Nucleus accumbens (tissue), 56 donors: ENCODE results near the gene PLEKHA4.

ENCODE experiments used
- DNase-seq, 56 donors: peaks; one replicate each; lab custom pipeline; 2025; lab: John Stamatoyannopoulos, UW

The PLEKHA4 gene

DNA sequence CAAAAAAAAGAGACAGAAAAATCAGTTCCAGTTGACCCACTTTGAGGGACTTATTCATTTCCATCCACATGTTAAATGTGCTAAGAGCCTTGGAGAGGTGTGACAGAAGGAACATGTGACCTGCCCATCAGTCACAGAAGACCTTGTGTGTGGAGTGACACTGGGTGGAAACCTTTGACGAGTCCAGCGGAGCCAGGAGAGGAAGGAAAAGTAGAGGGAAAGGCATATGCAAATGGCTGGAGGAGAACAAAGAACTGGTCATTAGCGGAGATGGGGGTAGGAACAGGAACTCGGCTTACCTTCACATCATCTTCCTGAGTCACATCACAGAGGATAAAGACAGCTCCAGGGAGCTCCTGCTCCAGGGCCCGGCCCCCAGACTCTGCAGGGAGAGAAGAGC lies 34.4 kb downstream of the PLEKHA4 start:
- DNase-seq = no peak

DNA sequence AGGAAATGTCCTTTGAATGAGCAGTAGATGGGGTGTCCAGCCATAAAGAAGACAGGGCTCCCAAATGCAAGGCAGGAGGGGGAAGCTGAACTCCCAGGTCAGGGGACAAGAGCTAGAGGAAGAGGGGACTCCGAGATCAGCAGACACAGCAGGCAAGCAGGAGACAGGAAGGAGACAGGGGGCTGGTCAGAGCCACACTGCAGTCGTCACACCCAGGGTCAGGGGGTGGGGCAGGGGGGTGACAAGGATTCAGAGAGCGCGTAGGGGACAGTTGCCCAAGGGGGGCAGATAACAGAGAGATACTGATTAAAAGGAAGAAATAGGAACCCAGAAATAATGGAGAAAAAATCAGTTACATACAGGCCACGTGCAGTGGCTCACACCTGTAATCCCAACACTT lies 35.4 kb downstream of the PLEKHA4 start:
- no peak for DNase-seq

DNA sequence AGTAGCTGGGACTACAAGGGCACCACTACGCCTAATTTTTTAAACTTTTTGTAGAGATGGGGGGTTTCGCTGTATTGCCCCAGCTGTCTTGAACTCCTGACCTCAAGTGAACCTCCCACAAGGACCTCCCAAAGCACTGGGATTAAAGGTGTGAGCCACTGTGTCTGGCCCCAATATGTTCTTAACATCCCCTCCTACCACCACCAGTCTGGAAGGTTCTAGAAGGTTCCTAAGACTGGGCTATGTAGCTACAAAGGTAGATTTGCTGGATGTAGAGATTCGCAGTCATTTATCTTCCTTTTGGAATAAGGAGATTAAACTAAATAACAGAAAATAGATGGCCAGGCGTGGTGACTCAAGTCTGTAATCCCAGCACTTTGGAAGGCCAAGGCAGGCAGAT lies 37.5 kb downstream of the PLEKHA4 start:
- no peak for DNase-seq

DNA sequence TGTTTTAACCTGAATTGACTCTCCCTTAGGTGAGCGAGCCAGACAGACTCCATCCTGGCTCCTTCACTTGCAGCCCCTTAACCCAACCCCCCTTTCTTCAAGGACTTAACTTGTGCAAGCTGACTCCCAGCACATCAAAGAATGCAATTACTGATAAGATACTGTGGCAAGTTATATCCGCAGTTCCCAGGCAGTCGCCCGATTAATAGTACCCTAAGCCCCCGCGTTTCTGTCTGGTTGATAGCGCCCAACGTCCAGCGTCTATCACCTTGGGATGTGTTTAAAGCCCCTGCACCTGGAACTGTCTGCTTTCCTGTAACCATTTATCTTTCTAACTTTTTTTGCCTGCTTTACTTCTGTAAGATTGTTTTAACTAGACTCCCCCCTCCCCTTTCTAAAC lies 38.3 kb downstream of the PLEKHA4 start:
- no peak for DNase-seq

- DNase-seq = no peak
These were observed 41.8 kb downstream of the PLEKHA4 start for GRCh38 chr19:48826606-48827020.

DNA sequence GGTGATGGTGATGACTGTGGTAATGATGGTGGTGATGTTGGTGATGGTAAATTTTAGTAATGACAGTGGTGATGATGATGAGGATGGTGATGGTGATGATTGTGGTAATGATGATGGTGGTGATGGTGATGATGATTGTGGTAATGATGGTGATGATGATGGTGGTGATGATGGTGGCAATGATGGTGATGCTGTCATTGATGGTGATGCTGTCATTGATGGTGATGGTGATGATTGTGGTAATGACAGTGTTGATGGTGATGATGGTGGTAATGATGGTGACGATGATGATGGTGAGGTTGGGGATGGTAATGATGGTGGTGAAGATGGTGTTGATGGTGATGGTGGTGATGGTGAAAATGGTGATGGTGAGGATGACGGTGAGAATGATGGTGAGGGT lies 45.9 kb downstream of the PLEKHA4 start:
- DNase-seq = no peak

GRCh38 chr19:48821633-48822032 lies 46.8 kb downstream of the PLEKHA4 start:
- DNase-seq = no peak

GRCh38 chr19:48819366-48819816 lies 49.0 kb downstream of the PLEKHA4 start:
- DNase-seq = peak in 36 of 56 donors; percentile 5 to 65 (median 34)

DNA sequence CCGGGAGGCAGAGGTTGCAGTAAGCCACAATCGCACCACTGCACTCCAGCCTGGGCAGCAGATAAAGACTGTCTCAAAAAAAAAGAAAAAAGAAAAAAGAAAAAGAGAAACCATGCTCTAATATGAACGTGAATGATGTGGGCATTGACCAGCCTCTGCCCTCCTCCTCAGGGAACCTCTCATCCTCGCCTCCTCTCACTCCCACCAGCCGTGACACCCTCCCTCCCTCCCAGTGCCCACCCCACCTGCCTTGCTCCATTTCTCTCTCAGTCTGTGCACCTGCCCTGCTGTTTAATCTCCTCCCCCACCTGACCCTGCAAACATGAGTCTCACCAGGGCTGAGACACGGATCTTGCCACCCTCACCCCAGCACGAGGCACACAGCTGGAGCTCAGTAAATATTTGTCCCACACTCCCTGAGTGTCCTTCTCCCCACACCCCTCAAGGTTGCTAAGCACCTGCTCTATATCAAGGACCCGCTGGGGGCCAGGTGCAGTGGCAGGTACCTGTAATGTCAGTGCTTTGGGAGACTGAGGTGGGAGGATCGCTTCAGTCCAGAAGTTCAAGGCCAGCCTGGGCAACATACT lies 50.1 kb downstream of the PLEKHA4 start:
- DNase-seq = no peak

- DNase-seq = no peak
These were observed 50.8 kb downstream of the PLEKHA4 start for GRCh38 chr19:48817585-48818124.

GRCh38 chr19:48815870-48816501 lies 52.4 kb downstream of the PLEKHA4 start:
- no peak for DNase-seq

DNA sequence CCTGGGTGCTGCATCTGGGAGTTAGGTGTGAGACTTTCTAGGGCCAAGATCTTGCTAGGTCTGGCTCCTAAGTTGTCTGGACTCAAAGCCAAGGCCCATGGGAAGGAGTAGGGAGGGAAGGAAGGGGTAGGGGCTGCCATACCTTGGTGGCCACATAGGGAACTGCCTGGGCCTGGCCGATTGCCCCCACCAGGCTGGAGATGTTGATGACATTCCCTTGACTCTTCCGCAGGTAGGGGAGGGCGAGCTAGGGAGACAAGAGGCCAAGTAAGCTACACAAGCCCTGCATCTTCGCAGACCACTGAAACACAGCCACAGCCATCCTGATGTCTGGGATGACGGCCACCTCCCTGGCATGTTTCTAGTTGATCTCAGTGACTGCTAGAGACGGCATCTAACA lies 53.5 kb downstream of the PLEKHA4 start:
- no peak for DNase-seq

DNA sequence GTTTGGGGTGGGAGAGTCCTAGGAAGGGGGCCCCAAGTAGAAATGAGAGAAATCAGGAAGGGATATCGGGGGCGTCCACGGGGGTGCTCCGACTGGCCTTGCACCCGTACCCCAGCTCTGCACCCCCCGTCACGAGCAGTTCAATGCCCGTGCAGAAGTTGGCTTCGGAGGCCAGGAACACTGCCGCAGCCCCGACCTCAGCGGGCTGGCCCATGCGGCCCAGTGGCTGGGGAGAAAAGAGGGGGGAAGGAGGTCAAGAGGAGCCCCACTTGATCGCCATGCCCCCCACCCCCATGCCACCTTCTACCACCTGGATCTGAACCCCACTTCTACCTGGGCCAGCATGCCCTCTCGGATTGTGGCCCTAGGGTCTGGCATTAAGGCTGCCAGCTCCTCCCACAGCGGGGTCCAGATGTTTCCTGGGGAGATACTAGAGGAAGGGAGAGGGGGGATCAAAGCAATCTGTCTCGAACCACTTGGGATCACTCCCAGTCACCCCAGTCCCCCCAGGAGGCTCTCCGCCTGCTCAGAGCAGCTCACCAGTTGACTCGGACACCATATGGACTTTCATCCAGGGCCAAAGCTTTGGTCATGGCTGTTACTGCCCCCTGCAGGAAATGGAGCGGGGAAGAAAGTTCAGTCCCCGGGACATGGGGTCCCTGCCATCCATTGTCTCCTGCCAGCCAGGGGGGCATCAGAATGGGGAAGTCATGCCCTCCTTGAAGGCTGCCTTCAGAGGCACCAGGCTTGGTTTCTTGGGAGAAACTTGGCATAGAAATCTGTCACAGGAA lies 55.1 kb downstream of the PLEKHA4 start:
- no peak for DNase-seq

DNA sequence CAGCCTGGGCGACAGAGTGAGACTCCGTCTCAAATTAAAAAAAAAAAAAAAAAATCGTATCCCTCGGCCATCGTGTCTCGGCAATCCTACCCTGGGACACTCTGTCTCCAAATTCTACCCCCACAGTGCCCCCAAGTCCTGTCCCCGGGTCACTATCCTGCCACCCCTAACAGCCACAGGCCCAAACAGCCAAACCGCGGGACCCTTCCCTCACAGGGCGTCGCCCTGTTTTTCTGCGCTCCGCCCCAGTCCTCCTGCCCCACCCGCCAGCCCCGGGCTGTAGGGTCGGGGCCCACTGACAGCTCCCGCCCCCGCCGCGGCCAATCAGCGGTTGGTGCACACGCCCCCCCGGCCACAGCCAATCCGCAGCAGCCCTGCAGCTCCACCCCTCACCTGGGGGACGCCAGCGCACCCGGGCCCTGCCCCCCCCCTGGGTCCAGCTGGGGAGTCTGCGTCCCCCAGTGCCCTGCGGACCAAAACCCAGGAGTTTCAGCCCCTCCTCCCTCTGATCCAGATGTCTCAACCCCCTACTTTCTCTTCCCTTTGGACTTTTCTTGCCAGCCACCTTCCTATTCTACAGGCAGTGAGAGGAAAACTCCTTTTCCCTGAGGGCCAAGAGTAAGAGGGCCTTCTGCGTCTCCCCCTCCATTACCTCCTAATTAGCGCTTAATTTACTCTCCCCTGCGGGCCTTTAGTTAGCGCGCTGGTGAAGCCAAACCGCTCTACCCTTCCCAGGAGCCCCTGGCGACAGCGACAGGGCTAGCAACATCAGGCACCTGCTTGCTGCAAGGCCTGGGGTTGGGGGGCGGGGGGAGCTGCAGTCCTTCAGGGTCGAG lies 56.1 kb downstream of the PLEKHA4 start:
- peak in 53 of 56 donors; percentile 10 to 84 (median 66) for DNase-seq

DNA sequence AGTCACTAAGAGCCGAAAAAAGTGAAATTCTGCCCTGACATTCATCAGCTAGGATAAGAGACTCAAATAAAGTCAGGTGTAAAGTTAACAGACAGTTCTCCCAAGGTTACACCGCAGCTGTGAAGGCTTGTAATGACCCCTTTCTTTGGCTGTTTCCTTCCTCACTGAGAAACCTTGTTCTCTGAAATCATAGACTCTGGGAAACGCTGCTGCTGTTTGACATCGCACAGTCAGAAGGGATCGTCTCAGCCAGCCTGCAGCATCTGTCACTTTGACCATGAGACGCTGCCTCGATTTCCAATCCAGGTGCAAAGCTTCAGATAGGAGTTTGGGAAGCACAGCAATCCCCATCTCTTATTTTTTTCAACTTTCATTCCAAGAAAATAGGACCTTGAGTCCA lies 58.3 kb downstream of the PLEKHA4 start:
- DNase-seq = no peak

DNA sequence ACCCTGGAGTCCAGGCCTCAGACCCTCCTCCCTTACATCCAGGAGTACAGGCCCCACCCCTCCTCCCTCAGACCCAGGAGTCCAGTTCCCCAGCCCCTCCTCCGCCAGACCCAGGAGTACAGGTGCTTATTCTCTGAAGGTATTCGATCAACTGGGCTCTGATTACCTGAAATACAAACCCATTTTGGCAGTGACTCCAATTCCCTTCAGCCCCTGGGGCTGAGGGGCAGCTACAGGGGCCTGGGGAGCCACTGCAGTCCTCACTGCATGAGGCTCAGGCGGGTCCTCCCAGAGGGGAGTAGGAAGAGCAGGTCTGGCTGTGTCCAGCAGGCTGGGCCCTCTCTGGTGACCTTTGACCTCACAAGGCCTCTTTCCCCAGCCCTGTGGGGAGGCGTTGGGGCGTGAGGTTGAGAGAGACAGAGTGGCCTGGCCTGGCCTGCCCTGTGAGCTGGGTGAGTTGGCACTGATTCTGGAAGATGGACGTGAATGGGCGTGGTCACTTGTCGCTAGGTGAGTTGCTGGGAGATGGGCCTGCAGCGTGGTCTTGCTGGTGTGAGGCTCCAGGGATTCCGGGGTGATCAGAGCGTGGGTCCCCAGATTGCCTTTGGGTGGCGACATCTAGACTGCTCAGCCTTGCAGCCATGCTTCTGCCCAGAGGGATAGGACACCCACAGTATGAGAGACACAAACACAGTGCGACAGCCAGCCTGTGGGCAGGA lies 60.7 kb downstream of the PLEKHA4 start:
- no peak for DNase-seq

GRCh38 chr19:48806818-48807589 lies 61.4 kb downstream of the PLEKHA4 start:
- peak in 29 of 56 donors; percentile 12 to 74 (median 30) for DNase-seq

- peak in 25 of 56 donors; percentile 8 to 81 (median 45) for DNase-seq
These were observed 61.9 kb downstream of the PLEKHA4 start for GRCh38 chr19:48806518-48806817.

- DNase-seq = no peak
These were observed 63.0 kb downstream of the PLEKHA4 start for GRCh38 chr19:48805452-48805851.
